GM19099 (cell line): Measurements from ENCODE around the gene DHX30.

ENCODE experiments used
- POLR2A ChIP-seq: IDR thresholded peaks from 3 replicates; pipeline ENCODE4 v1.6.1; 2011; ENCODE audit warnings: low read depth; ENCODE audit not compliant: insufficient read length; ENCODE audit errors: extremely low read depth

Gene DHX30

GRCh38 chr3:47802734-47803479 lies at the start of gene DHX30:
Gene DHX30 (plus strand): TSS chr3:47803138. CDS start chr3:47810684, 7,546 bp downstream.
- TF ChIP-seq POLR2A: peak; percentile 79

GRCh38 chr3:47758261-47759025 lies 44.5 kb upstream of the DHX30 start:
- no peak for TF ChIP-seq POLR2A

- TF ChIP-seq POLR2A: no peak
Observed at GRCh38 chr3:47761046-47761445, 41.9 kb upstream of the DHX30 start.

GRCh38 chr3:47762233-47762632 lies 40.7 kb upstream of the DHX30 start:
- no peak for TF ChIP-seq POLR2A

- no peak for TF ChIP-seq POLR2A
Observed at GRCh38 chr3:47766186-47766585, 36.8 kb upstream of the DHX30 start.

- no peak for TF ChIP-seq POLR2A
Observed at GRCh38 chr3:47772047-47772446, 30.9 kb upstream of the DHX30 start.

GRCh38 chr3:47772788-47773187 lies 30.1 kb upstream of the DHX30 start:
- no peak for TF ChIP-seq POLR2A

GRCh38 chr3:47778746-47779145 lies 24.2 kb upstream of the DHX30 start:
- TF ChIP-seq POLR2A: no peak

GRCh38 chr3:47780741-47781684 lies 21.9 kb upstream of the DHX30 start:
- no peak for TF ChIP-seq POLR2A

- TF ChIP-seq POLR2A: peak; percentile 91
Observed at GRCh38 chr3:47781685-47782445, 21.1 kb upstream of the DHX30 start, which contains the start of gene SMARCC1. Gene SMARCC1 (minus strand): TSS chr3:47781893. CDS start chr3:47781797, 96 bp downstream.

- TF ChIP-seq POLR2A: no peak
Observed at GRCh38 chr3:47782446-47783308, 20.3 kb upstream of the DHX30 start.

- TF ChIP-seq POLR2A: no peak
Observed at GRCh38 chr3:47783673-47784072, 19.3 kb upstream of the DHX30 start.

GRCh38 chr3:47791193-47791855 lies 11.6 kb upstream of the DHX30 start:
- TF ChIP-seq POLR2A: no peak
